Adrenal gland (tissue), 12 donors: ENCODE measurements around the gene STIM1. TPM values are rescaled to one million over a fixed set of nuclear protein-coding genes. Genes with fewer than 3 reads are reported as not detected.
A peak's percentile ranks its signal among the peaks of the same experiment; 100 is the strongest.

Experiments used
- DNase-seq, 7 donors: peaks; one replicate each; pipeline ENCODE4 v3.0.0-alpha.2; 2019 to 2020
- H3K27ac ChIP-seq, 5 donors: fragments of 200-600 bp; sonication (generic) in 4 of 5; 1 replicate in 3 of 5; 2 replicates in 2 of 5; pipeline versions ENCODE4 v1.5.1 to v1.8.0; 2016 to 2020; ENCODE audit warnings: mild to moderate bottlenecking in 1 of 5
- H3K27me3 ChIP-seq: fragments of 200-600 bp; 2 replicates; pipeline ENCODE4 v1.8.0; 2021
- H3K36me3 ChIP-seq, 2 donors: fragments of 200-600 bp; replicated peaks in 1 of 2; 1 replicate in 1 of 2; 2 replicates in 1 of 2; pipeline versions ENCODE4 v1.5.1 to v1.8.0; 2018 to 2022
- H3K4me1 ChIP-seq, 2 donors: fragments of 200-600 bp; replicated peaks in 1 of 2; 1 replicate in 1 of 2; 2 replicates in 1 of 2; pipeline versions ENCODE4 v1.5.1 to v1.8.0; 2018 to 2021
- H3K4me3 ChIP-seq, 4 donors: fragments of 200-600 bp; sonication (generic) in 3 of 4; one replicate each; pipeline ENCODE4 v1.5.1; 2016 to 2018
- H3K9me3 ChIP-seq, 3 donors: fragments of 200-600 bp; sonication (generic) in 1 of 3; replicated peaks in 1 of 3; 1 replicate in 2 of 3; 2 replicates in 1 of 3; pipeline versions ENCODE4 v1.5.1 to v1.8.0; 2016 to 2021
- POLR2A ChIP-seq, 2 donors: fragments of 450-650 bp; IDR thresholded peaks; one replicate each; pipeline ENCODE4 v1.6.1; 2017; ENCODE audit warnings: antibody characterized with exemption in 2 of 2, mild to moderate bottlenecking in 2 of 2, moderate library complexity in 1 of 2
- WGBS, 4 donors: extraction: QIAGEN DNeasy Blood & Tissue Kit in 2 of 4; methylation state at CpG; one replicate each; pipeline versions ENCODE4 v1.1.5 to v1.1.7; 2013 to 2017; 5-methylcytosine and 5-hydroxymethylcytosine counted together
- intact Hi-C, 2 donors: fragments of 100-400 bp; cut with DNase I; formaldehyde crosslinking; loops; one replicate each; pipeline versions ENCODE4 v1.14.1 to v1.15.0; 2022 to 2023
- polyA plus RNA-seq, 3 donors: library from polyadenylated mRNA; stranded (reverse); fragments of 200-250 nt in 2 of 3; fragments of 350-450 nt in 1 of 3; fragmentation: Illumina TruSeq in 1 of 3; extraction: RNeasy Lipid Tissue Mini Kit (QIAGEN cat#74804) in 1 of 3; gene quantifications; one replicate each; pipeline ENCODE4 v1.2.3, GENCODE V29; 2013 to 2014
- total RNA-seq, 9 donors: library from RNA; depleted of rRNA in 4 of 9; stranded (reverse); fragments of >200 nt in 4 of 9; fragments of 120-200 nt in 1 of 9; fragmentation: NEBNext Ultra II Directional in 1 of 9; extraction: Animal tissue kit (Norgen Biotek cat#: 25700) in 1 of 9; gene quantifications; one replicate each; pipeline versions ENCODE4 v1.1.0 to v1.2.4, GENCODE V29; 2013 to 2023
- TF ChIP-seq, protein P1 (sequence below), 6 experiments: fragments of 450-650 bp in 4 of 6; fragments of 200-600 bp in 2 of 6; sonication (generic) in 1 of 6; IDR thresholded peaks; 1 replicate in 5 of 6; 2 replicates in 1 of 6; pipeline versions ENCODE4 v1.5.1 to v1.8.0; 2016 to 2021; ENCODE audit warnings: antibody characterized with exemption in 6 of 6, mild to moderate bottlenecking in 2 of 6, moderate library complexity in 1 of 6
- donor health status: healthy with polysubstance abuse.
- donor health status: Bipolar disorder and iron deficiency.
- donor health status: DM: yes; HTN: yes; CAD: no.
- donor health status: DM: no; HTN: no; CAD: no.
- donor health status: DM: no; HTN: no; CAD: no.
- donor health status: DM: yes; HTN: yes; CAD: no.

STIM1 gene
- total and polyA plus RNA-seq, 12 donors = 7.8 to 44.1 (median 32.5) TPM

DNA sequence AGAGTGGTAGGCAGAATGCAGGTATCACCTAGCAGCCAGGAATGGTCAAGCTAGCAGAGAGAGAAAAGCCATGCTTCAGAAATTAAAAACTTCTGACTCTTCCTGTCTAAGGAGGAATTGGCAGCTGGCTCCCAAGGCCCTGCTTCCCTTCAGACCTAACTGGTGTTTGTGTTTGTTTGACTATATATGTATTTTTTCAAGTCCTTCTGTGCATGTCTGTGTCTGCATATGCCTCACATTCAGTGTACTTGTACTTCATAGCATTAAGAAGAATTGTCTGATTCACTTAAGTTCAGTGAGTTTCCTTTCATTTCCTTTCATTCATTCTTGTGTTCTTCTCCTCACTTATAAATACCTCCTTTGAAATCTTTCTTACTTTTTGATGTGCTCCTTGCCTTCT is 130.2 kb downstream of the STIM1 start:
- TF ChIP-seq POLR2A (IDR thresholded peaks at IDR 0.05) = no peak
- TF ChIP-seq, protein P1, sequence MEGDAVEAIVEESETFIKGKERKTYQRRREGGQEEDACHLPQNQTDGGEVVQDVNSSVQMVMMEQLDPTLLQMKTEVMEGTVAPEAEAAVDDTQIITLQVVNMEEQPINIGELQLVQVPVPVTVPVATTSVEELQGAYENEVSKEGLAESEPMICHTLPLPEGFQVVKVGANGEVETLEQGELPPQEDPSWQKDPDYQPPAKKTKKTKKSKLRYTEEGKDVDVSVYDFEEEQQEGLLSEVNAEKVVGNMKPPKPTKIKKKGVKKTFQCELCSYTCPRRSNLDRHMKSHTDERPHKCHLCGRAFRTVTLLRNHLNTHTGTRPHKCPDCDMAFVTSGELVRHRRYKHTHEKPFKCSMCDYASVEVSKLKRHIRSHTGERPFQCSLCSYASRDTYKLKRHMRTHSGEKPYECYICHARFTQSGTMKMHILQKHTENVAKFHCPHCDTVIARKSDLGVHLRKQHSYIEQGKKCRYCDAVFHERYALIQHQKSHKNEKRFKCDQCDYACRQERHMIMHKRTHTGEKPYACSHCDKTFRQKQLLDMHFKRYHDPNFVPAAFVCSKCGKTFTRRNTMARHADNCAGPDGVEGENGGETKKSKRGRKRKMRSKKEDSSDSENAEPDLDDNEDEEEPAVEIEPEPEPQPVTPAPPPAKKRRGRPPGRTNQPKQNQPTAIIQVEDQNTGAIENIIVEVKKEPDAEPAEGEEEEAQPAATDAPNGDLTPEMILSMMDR (IDR thresholded peaks at IDR 0.05) = no peak
- peaks cover 0 to 20% of the 10 kb centered on the region in 2 donors for H3K4me1 ChIP-seq
- H3K27me3 ChIP-seq = no peaks in the 10 kb centered on the region
- intact Hi-C loops = no loop called here
- no peak overlapping the region for H3K27ac ChIP-seq
- no peaks in the 10 kb centered on the region for H3K9me3 ChIP-seq
- no peak overlapping the region for H3K4me3 ChIP-seq
- H3K36me3 ChIP-seq = no peaks in the 10 kb centered on the region
- DNase-seq = no peak

DNA sequence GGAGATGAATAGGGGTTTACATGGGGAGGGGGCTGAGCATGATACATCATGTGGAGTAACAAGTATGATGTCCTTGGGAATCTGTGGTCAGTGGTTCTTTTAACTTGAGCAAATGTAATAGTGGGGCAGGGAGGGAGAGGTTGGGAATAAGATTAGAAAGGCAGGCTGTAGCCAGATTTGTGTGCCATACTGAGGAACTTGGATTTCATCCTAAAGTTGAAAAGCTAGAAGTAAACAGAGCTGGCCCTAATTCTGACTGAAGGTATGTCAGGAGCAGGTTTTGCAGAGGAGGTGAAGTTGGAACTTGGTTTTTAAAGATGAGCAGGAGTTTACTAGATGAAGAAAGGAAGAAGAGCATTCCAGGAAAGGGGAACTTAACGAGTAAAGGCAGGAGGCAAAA is 130.8 kb downstream of the STIM1 start:
- Histone ChIP-seq H3K27me3 (no peaks in the 10 kb centered on the region), H3K4me1 (peaks cover 0 to 19% of the 10 kb centered on the region in 2 donors), H3K4me3 (no peak overlapping the region), H3K9me3 (no peaks in the 10 kb centered on the region), H3K27ac (no peak overlapping the region), H3K36me3 (no peaks in the 10 kb centered on the region)
- intact Hi-C loops = no loop called here
- WGBS, 4 donors = 70 to 86% (median 83%) methylated on average over 1 of the region's 1 CpG
- DNase-seq = no peak
- TF ChIP-seq, protein P1 (IDR thresholded peaks at IDR 0.05) = no peak
- TF ChIP-seq POLR2A (IDR thresholded peaks at IDR 0.05) = no peak

DNA sequence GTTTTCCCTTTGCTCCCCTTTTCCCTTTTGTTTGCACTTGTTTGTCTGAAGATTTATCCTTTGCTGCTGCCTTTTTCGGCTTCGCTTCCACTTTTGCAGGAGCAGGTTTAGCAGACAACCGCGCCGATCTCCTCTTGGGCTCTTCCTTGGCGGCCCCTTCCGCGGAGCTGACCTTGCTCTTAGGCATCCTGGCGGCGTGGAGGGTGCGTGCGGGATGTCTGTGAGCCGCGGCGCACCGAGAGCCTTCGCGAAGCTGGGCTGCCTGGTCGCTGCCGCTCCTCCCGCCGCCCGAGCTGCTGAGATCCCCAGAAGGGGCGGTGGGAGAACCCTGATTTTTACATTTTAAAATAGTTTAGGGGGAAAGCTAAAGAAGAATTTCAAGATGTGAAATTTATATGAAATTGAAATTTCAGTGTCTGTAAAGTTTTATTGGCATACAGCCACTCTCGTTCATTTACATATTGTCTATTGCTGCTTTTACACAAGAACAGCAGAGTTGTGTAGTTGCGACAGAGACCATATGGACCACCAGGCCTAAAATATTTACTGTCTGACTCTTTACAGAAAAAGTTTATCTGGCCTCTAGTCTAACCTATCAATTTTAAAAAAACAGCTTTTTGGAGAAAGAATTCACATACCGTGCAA is 133.9 kb downstream of the STIM1 start:
- DNase-seq = peak; percentile 18 to 58 (median 46)
- peaks cover 0 to 11% of the 10 kb centered on the region in 2 donors for H3K4me1 ChIP-seq
- H3K4me3 ChIP-seq = peak overlapping the region in 1 of 4 donors; percentile 33
- TF ChIP-seq, protein P1 (IDR thresholded peaks at IDR 0.05) = peak in 1 of 6 experiments; percentile 16
- TF ChIP-seq POLR2A (IDR thresholded peaks at IDR 0.05) = no peak
- H3K36me3 ChIP-seq = no peaks in the 10 kb centered on the region
- H3K27me3 ChIP-seq = no peaks in the 10 kb centered on the region
- no peaks in the 10 kb centered on the region for H3K9me3 ChIP-seq
- intact Hi-C loops = no loop called here
- peak overlapping the region in 1 of 5 donors; percentile 3 for H3K27ac ChIP-seq
- 54 to 61% (median 56%) methylated on average over 27 of the region's 27 CpGs for WGBS, 4 donors

DNA sequence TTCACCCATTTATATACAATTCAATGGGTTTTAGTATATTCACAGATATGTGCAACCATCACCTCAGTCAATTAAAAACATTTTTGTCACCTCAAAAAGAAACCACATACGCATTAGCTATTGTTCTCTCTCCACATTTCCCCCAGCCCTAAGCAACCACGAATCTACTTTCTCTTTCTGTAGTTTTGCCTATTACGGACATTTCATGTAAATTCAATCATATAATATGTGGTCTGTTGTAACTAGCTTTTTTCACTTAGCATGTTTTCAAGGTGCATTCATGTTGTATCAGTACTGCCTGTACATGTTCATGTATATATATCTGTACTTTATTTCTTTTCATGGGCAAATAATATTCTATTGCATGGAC is 134.4 kb downstream of the STIM1 start:
- peaks cover 0 to 11% of the 10 kb centered on the region in 2 donors for H3K4me1 ChIP-seq
- no peaks in the 10 kb centered on the region for H3K36me3 ChIP-seq
- no peaks in the 10 kb centered on the region for H3K9me3 ChIP-seq
- H3K27ac ChIP-seq = no peak overlapping the region
- DNase-seq = no peak
- intact Hi-C loops = no loop called here
- TF ChIP-seq, protein P1 (IDR thresholded peaks at IDR 0.05) = no peak
- TF ChIP-seq POLR2A (IDR thresholded peaks at IDR 0.05) = no peak
- no peaks in the 10 kb centered on the region for H3K27me3 ChIP-seq
- H3K4me3 ChIP-seq = peak overlapping the region in 1 of 4 donors; percentile 33
- WGBS, 4 donors = 82 to 89% (median 86%) methylated on average over 3 of the region's 3 CpGs
